Progenitor cell of endocrine pancreas (in vitro differentiated cells): Measurements from ENCODE around the gene CDC42. TPM values are rescaled to one million over a fixed set of nuclear protein-coding genes. Genes with fewer than 3 reads are reported as not detected.
A peak's percentile ranks its signal among the peaks of the same experiment; 100 is the strongest.

Source experiments
- DNase-seq: peaks from one replicate; pipeline ENCODE4 v3.0.0; 2021; ENCODE audit warnings: low spot score; ENCODE audit not compliant: unreplicated experiment
- H3K27ac Mint-ChIP-seq: 2 replicates; pipeline ENCODE4 v1.8.0; 2021; ENCODE audit warnings: mild to moderate bottlenecking, moderate library complexity, mixed read lengths
- H3K27me3 Mint-ChIP-seq: 2 replicates; pipeline ENCODE4 v1.8.0; 2021; ENCODE audit warnings: mixed read lengths
- H3K36me3 Mint-ChIP-seq: 2 replicates; pipeline ENCODE4 v1.8.0; 2022; ENCODE audit warnings: mixed read lengths; ENCODE audit not compliant: insufficient read depth
- H3K4me1 Mint-ChIP-seq: 2 replicates; pipeline ENCODE4 v1.8.0; 2021; ENCODE audit warnings: low read depth, mixed read lengths
- H3K4me3 Mint-ChIP-seq: 2 replicates; pipeline ENCODE4 v1.8.0; 2021; ENCODE audit warnings: low read depth, mild to moderate bottlenecking, moderate library complexity, mixed read lengths
- H3K9me3 Mint-ChIP-seq: 2 replicates; pipeline ENCODE4 v1.8.0; 2021; ENCODE audit warnings: low read depth, mixed read lengths
- total RNA-seq: library from RNA; stranded (reverse); gene quantifications from 2 replicates; pipeline ENCODE4 v1.2.1, GENCODE V29; 2021
- TF ChIP-seq, protein P1 (sequence below): fragments of 200-600 bp; sonication (generic); IDR thresholded peaks from one replicate; pipeline ENCODE4 v1.5.0; 2021; ENCODE audit warnings: antibody characterized with exemption, mild to moderate bottlenecking; ENCODE audit not compliant: unreplicated experiment

CDC42 gene
- total RNA-seq, 1 donor from 2014 or later: 288 TPM

DNA sequence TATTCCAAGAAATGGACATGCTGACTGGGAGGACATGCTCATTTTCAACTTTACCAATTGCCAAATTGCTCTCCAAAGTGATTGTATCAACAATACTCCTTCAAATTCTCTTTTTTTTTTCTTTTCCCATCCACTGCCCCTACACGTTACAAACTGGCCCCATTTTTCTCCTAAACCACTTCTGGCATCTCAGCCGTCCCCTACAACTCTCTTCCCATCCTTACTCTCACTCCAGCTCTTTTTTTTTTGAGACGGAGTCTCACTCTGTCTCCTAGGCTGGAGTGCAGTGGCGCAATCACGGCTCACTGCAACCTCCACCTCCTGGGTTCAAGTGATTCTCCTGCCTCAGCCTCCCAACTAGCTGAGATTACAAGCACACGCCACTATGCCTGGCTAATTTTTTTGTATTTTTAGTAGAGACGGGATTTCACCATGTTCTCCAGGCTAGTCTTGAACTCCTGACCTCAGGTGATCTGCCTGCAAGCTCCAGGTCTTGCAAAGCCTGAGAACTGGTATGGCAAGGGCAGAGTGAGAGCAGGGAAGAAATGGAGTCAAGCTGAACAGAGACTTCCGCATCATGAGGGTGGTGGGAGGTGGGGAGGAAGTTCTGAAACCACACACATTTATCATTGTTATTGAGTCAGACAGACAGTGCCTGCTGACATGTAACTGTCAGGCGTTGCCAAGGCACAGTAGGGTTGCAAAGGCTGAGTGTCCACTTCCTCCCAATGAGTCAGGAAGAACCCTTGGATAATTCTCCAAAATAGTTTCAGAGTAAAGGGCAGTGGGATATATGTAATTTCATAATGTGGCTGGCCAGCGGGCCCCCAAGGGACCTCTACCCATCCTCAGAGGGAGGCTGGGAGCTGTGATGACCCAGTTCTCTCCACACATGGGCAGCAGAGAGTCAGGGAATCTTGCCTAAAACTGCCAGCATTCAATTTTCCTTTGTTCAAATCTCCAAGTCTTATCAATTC is 33.6 kb upstream of the CDC42 start:
- peak overlapping the region; percentile 76 for H3K27ac Mint-ChIP-seq
- no peaks in the 10 kb centered on the region for H3K36me3 Mint-ChIP-seq
- DNase-seq: no peak
- no peaks in the 10 kb centered on the region for H3K9me3 Mint-ChIP-seq
- no peak overlapping the region for H3K4me3 Mint-ChIP-seq
- no peaks in the 10 kb centered on the region for H3K27me3 Mint-ChIP-seq
- peaks cover 16% of the 10 kb centered on the region for H3K4me1 Mint-ChIP-seq
- TF ChIP-seq, protein P1, sequence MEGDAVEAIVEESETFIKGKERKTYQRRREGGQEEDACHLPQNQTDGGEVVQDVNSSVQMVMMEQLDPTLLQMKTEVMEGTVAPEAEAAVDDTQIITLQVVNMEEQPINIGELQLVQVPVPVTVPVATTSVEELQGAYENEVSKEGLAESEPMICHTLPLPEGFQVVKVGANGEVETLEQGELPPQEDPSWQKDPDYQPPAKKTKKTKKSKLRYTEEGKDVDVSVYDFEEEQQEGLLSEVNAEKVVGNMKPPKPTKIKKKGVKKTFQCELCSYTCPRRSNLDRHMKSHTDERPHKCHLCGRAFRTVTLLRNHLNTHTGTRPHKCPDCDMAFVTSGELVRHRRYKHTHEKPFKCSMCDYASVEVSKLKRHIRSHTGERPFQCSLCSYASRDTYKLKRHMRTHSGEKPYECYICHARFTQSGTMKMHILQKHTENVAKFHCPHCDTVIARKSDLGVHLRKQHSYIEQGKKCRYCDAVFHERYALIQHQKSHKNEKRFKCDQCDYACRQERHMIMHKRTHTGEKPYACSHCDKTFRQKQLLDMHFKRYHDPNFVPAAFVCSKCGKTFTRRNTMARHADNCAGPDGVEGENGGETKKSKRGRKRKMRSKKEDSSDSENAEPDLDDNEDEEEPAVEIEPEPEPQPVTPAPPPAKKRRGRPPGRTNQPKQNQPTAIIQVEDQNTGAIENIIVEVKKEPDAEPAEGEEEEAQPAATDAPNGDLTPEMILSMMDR: peak; percentile 34

DNA sequence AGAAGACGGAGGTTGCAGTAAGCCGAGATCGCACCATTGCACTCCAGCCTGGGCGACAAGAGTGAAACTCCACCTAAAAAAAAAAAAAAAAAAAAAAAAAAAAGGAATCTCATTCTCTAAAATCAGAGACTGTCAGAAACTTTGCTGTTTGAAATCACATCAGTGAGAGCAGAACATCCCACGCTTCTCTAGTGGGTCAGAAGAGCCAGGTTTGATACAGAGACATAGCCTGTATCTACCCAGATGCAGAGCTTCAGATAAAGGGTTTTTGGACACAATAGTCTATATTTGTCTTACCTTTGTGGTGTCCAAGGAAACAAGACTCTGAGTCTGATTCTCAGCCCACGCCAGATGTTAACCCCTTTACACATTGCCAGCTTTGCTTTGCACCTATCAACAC is 31.4 kb upstream of the CDC42 start:
- no peak for DNase-seq
- no peaks in the 10 kb centered on the region for H3K36me3 Mint-ChIP-seq
- H3K27me3 Mint-ChIP-seq: no peaks in the 10 kb centered on the region
- H3K4me1 Mint-ChIP-seq: peaks cover 21% of the 10 kb centered on the region
- TF ChIP-seq, protein P1: no peak
- no peak overlapping the region for H3K4me3 Mint-ChIP-seq
- H3K9me3 Mint-ChIP-seq: no peaks in the 10 kb centered on the region
- H3K27ac Mint-ChIP-seq: no peak overlapping the region

DNA sequence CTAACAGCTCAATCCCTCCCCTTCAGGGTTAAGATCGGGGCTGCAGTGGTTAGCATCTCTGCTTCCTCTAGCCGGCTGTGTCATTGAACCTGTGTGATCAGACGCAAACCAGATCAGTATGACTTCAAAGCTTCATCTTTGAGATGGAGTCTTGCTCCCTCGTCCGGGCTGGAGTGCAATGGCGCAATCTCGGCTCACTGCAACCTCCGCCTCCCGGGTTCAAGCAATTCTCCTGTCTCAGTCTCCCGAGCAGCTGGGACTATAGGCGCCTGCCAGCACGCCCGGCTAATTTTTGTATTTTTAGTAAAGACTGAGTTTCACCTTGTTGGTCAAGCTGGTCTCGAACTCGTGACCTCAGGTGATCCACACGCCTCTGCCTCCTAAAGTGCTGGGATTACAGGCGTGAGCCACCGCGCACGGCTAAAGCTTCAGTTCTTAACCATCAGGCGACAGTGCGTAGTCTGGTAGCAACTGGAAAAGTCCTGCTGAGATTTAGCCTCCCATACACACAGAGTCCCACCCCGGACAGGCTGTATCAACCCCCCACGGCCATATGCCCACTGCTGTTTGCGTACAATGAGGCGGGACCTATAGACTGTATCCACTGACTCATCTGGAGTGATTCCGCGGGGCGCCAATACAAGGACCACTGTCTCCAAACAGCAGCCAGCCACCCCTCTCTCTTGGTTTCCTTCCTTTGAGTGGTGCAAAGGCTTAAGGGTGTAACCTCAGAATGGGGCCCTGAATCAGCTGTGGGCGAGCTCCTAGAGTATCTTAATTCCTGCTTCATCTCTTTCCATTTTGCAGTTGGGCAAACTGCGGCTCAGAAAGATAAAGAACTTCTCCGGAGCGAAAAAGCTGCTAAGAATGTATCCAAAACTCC is 27.8 kb upstream of the CDC42 start:
- no peaks in the 10 kb centered on the region for H3K9me3 Mint-ChIP-seq
- DNase-seq: peak; percentile 17
- peak overlapping the region; percentile 97 for H3K27ac Mint-ChIP-seq
- peaks cover 25% of the 10 kb centered on the region for H3K4me1 Mint-ChIP-seq
- no peaks in the 10 kb centered on the region for H3K27me3 Mint-ChIP-seq
- TF ChIP-seq, protein P1: no peak
- H3K4me3 Mint-ChIP-seq: peak overlapping the region; percentile 97
- peaks cover 4% of the 10 kb centered on the region for H3K36me3 Mint-ChIP-seq

DNA sequence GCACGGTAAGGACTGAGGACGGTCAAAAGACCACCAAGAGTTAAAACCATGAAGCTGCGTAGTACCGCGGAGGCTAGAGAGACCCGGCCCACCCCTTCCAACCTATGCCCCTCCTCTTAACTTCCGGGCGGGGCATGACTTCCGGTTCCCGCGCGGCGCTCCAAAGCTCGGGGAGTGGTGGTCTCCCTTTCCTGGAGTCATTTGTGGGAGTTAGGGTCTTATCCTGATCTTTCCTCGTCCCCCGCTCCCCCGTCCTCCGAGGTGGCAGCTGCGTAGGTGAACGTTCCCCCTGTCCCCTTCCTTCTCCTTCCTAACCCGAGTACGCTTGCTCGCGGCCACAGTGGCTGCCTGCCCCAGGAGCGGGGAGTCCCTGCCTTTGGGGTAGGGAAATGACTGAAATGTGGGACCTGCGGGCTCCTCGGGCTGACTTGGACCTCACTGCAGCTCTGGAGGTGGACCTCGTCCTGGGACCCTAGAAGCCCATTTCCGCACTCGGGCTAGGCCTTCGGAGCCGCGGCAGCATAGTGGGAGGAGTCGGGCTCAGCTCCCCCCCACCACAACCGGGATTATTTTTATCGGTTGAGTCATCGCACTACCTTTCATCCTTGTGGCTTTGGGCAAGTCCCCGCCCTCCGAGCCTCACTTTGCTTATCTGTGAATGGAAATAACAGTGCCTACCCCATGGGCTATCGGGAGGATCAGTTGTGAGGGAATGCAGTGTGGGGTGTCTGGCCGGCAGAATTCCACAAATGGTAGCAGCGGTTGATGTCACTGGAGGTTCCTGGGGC is 26.9 kb upstream of the CDC42 start:
- Mint-ChIP-seq H3K27me3 (no peaks in the 10 kb centered on the region), H3K27ac (peak overlapping the region; percentile 97), H3K9me3 (no peaks in the 10 kb centered on the region)

More for the DNA sequence above, 26.9 kb upstream of the CDC42 start:
- H3K4me1 Mint-ChIP-seq: peaks cover 25% of the 10 kb centered on the region
- peaks cover 4% of the 10 kb centered on the region for H3K36me3 Mint-ChIP-seq
- TF ChIP-seq, protein P1: no peak
- peak; percentile 64 for DNase-seq
- H3K4me3 Mint-ChIP-seq: peak overlapping the region; percentile 97
